VCaP (cell line): ENCODE data around the gene SLU7.

Source experiments
- H3K27ac ChIP-seq: fragments of 450-650 bp; 2 replicates; pipeline ENCODE4 v1.5.1; 2017
- CTCF ChIP-seq: fragments of 450-650 bp; conservative IDR thresholded peaks from 2 replicates; pipeline ENCODE4 v1.5.1; 2017; ENCODE audit warnings: mild to moderate bottlenecking, moderate library complexity

SLU7 gene

GRCh38 chr5:160384681-160385080 is 34.2 kb downstream of the SLU7 start:
- no peak for TF ChIP-seq CTCF
- no peak overlapping the region for H3K27ac ChIP-seq

GRCh38 chr5:160382346-160382745 is 36.5 kb downstream of the SLU7 start:
- no peak for TF ChIP-seq CTCF
- H3K27ac ChIP-seq: no peak overlapping the region

GRCh38 chr5:160380041-160380440 is 38.8 kb downstream of the SLU7 start:
- no peak overlapping the region for H3K27ac ChIP-seq
- TF ChIP-seq CTCF: no peak

GRCh38 chr5:160379511-160379910 is 39.4 kb downstream of the SLU7 start:
- TF ChIP-seq CTCF: no peak

GRCh38 chr5:160378330-160378729 is 40.6 kb downstream of the SLU7 start:
- no peak for TF ChIP-seq CTCF
- no peak overlapping the region for H3K27ac ChIP-seq

More at GRCh38 chr5:160379511-160379910, 39.4 kb downstream of the SLU7 start:
- no peak overlapping the region for H3K27ac ChIP-seq

GRCh38 chr5:160377651-160378050 is 41.2 kb downstream of the SLU7 start:
- H3K27ac ChIP-seq: no peak overlapping the region
- no peak for TF ChIP-seq CTCF

- TF ChIP-seq CTCF: no peak
- H3K27ac ChIP-seq: no peak overlapping the region
These were observed 42.5 kb downstream of the SLU7 start for GRCh38 chr5:160376416-160376815.

GRCh38 chr5:160375701-160376100 is 43.2 kb downstream of the SLU7 start:
- H3K27ac ChIP-seq: no peak overlapping the region
- no peak for TF ChIP-seq CTCF
